GM12878 (cell line): ENCODE data around the gene KAZN. TPM values are rescaled to one million over a fixed set of nuclear protein-coding genes. Genes with fewer than 3 reads are reported as not detected.

Source experiments
- ATAC-seq: fragments of 200-7000 bp; cut with Tn5 transposase; 3 replicates; pipeline ENCODE4 v1.9.1; 2020; ENCODE audit warnings: mild to moderate bottlenecking, moderate library complexity
- BruUV-seq: library from RNA; stranded (reverse); fragments of 400-500 nt; replicated peaks from 2 replicates; lab custom pipeline; 2021; lab: Mats Ljungman, UMichigan
- CTCF ChIA-PET: fragments of 300-600 bp; sonication (Branson Sonifier 250); formaldehyde crosslinking; extraction: SDS; loops from one replicate; lab custom pipeline; 2021; ENCODE audit warnings: inconsistent platforms; lab: Yijun Ruan, JAX
- POLR2A ChIA-PET: fragments of 350-600 bp; formaldehyde crosslinking; extraction: SDS; loops from one replicate; lab custom pipeline; 2021; ENCODE audit warnings: inconsistent platforms; lab: Charles Lee
- RAD21 ChIA-PET: fragments of 300-600 bp; sonication (Branson Sonifier 250); formaldehyde crosslinking; loops from one replicate; lab custom pipeline; 2023; ENCODE audit warnings: antibody characterized with exemption; ENCODE audit not compliant: unreplicated experiment; lab: Charles Lee
- SMC1A ChIA-PET: fragments of 300-600 bp; sonication (Branson Sonifier 250); formaldehyde crosslinking; loops from one replicate; lab custom pipeline; 2023; ENCODE audit not compliant: unreplicated experiment, uncharacterized antibody; lab: Charles Lee
- DNase-seq: peaks from one replicate; pipeline ENCODE4 v3.0.0-alpha.2; 2011; ENCODE audit warnings: low read depth, low spot score
- FAIRE-seq: peaks from 3 replicates; lab custom pipeline; 2011; peaks lifted over from hg19 to GRCh38; lab: Jason Lieb, UNC
- H2AFZ ChIP-seq: 2 replicates; pipeline ENCODE4 v1.6.0; 2011; ENCODE audit warnings: low read depth, low read length, control low read depth; ENCODE audit not compliant: control insufficient read depth
- H3K27ac ChIP-seq: 2 replicates; pipeline ENCODE4 v1.5.1; 2011; ENCODE audit warnings: control low read depth; ENCODE audit not compliant: control insufficient read depth, insufficient read depth
- H3K27me3 ChIP-seq, 2 experiments: replicated peaks in 1 of 2; 2 replicates each; pipeline versions ENCODE4 v1.6.0 to v1.6.1; 2011; ENCODE audit warnings: low read length in 1 of 2; ENCODE audit not compliant: control insufficient read depth in 2 of 2, insufficient read depth in 2 of 2
- H3K36me3 ChIP-seq, 2 experiments: 2 replicates each; pipeline ENCODE4 v1.5.1; 2011; ENCODE audit warnings: low read length in 1 of 2; ENCODE audit not compliant: control insufficient read depth in 2 of 2, insufficient read depth in 2 of 2
- H3K4me1 ChIP-seq: 2 replicates; pipeline ENCODE4 v1.6.1; 2011; ENCODE audit warnings: mild to moderate bottlenecking, low read length, moderate library complexity, mixed read lengths; ENCODE audit not compliant: control insufficient read depth, insufficient read depth
- H3K4me2 ChIP-seq: 2 replicates; pipeline ENCODE4 v1.6.0; 2011; ENCODE audit warnings: control low read depth; ENCODE audit not compliant: control insufficient read depth, insufficient read depth
- H3K4me3 ChIP-seq: fragments of 200-600 bp; sonication (generic); 2 replicates; pipeline ENCODE4 v1.5.1; 2016
- H3K79me2 ChIP-seq: 2 replicates; pipeline ENCODE4 v1.6.0; 2011; ENCODE audit warnings: low read length; ENCODE audit not compliant: control insufficient read depth, insufficient read depth
- H3K9ac ChIP-seq: 2 replicates; pipeline ENCODE4 v1.8.0; 2011; ENCODE audit warnings: low read length, control low read depth, mixed read lengths; ENCODE audit not compliant: control insufficient read depth, insufficient read depth
- H3K9me3 ChIP-seq: replicated peaks from 3 replicates; pipeline ENCODE4 v1.5.1; 2011; ENCODE audit warnings: mild to moderate bottlenecking, low read length; ENCODE audit not compliant: control insufficient read depth, insufficient read depth
- H4K20me1 ChIP-seq: 2 replicates; pipeline ENCODE4 v1.6.0; 2011; ENCODE audit not compliant: control insufficient read depth, insufficient read depth
- ASH2L ChIP-seq: fragments of 300-600, 200-600 bp; sonication (generic); IDR thresholded peaks from 2 replicates; pipeline ENCODE4 v1.6.1; 2017; ENCODE audit warnings: low read depth, mild to moderate bottlenecking, borderline replicate concordance
- BRCA1 ChIP-seq: IDR thresholded peaks from 2 replicates; pipeline ENCODE4 v1.6.1; 2011; ENCODE audit warnings: low read depth, low read length, improper control_type of control experiment
- CBX5 ChIP-seq: sonication (generic); IDR thresholded peaks from 2 replicates; pipeline ENCODE4 v1.6.1; 2016; ENCODE audit warnings: low read depth, moderate library complexity, mild to moderate bottlenecking, inconsistent platforms
- GABPA ChIP-seq: IDR thresholded peaks from 2 replicates; pipeline ENCODE4 v1.6.1; 2014; ENCODE audit warnings: antibody characterized with exemption, low read depth, mild to moderate bottlenecking, inconsistent platforms
- KAT2A ChIP-seq: conservative IDR thresholded peaks from 2 replicates; pipeline ENCODE4 v1.6.1; 2011; ENCODE audit warnings: low read depth, low read length; ENCODE audit not compliant: control insufficient read depth
- KDM1A ChIP-seq: fragments of 200-600 bp; sonication (generic); IDR thresholded peaks from 2 replicates; pipeline ENCODE4 v1.6.1; 2016; ENCODE audit warnings: borderline replicate concordance
- LARP7 ChIP-seq: fragments of 450-650 bp; IDR thresholded peaks from 2 replicates; pipeline ENCODE4 v1.6.1; 2017; ENCODE audit warnings: mild to moderate bottlenecking
- STAT3 ChIP-seq: IDR thresholded peaks from 2 replicates; pipeline ENCODE4 v1.6.1; 2011; ENCODE audit warnings: low read depth, low read length, improper control_type of control experiment
- TAF1 ChIP-seq: IDR thresholded peaks from 2 replicates; pipeline ENCODE4 v1.6.1; 2011; ENCODE audit warnings: mild to moderate bottlenecking, low read depth, low read length, borderline replicate concordance
- ZZZ3 ChIP-seq: IDR thresholded peaks from 2 replicates; pipeline ENCODE4 v1.6.1; 2011; ENCODE audit warnings: low read depth; ENCODE audit not compliant: control insufficient read depth, insufficient read length
- WGBS: methylation state at CpG from one replicate; pipeline ENCODE4 v1.1.6; 2016; ENCODE audit warnings: low lambda C conversion rate; ENCODE audit not compliant: insufficient replicate concordance, insufficient coverage; ENCODE audit errors: missing lambda C conversion rate; 5-methylcytosine and 5-hydroxymethylcytosine counted together
- in situ Hi-C: fragments of 300-500 bp; cut with MboI; formaldehyde crosslinking; loops from 9 replicates; pipeline ENCODE4 v1.14.3; 2018; ENCODE audit warnings: mixed read lengths
- intact Hi-C: fragments of 100-400 bp; cut with micrococcal nuclease; formaldehyde crosslinking; loops from one replicate; pipeline ENCODE4 v1.14.2; 2022; ENCODE audit not compliant: unreplicated experiment
- polyA plus RNA-seq, 11 experiments: library from polyadenylated mRNA; depleted of rRNA in 4 of 11; unstranded in 6 of 11; stranded (reverse) in 5 of 11; fragments of >200 nt; fragmentation: Nextera tagmentation in 4 of 11; fragmentation: Illumina TruSeq in 1 of 11; extraction: Ambion mirVana in 4 of 11; extraction: Trizol in 1 of 11; gene quantifications; 1 replicate in 1 of 11; 2 replicates in 10 of 11; pipeline versions ENCODE4 v1.2.1 to v1.2.3, GENCODE V29; 2011 to 2016; ENCODE audit warnings: inconsistent platforms in 2 of 11, missing spikeins in 2 of 11, low read depth in 1 of 11
- total RNA-seq, 4 experiments: library from RNA; depleted of rRNA in 3 of 4; stranded (reverse); fragments of >200 nt in 3 of 4; fragmentation: Illumina TruSeq in 1 of 4; extraction: Trizol in 1 of 4; gene quantifications; 2 replicates each; pipeline versions ENCODE4 v1.2.1 to v1.2.3, GENCODE V29; 2013 to 2021
- TF ChIP-seq, protein P1 (sequence below): fragments of 450-650 bp; IDR thresholded peaks from 2 replicates; pipeline ENCODE4 v1.6.1; 2017; ENCODE audit warnings: borderline replicate concordance

The KAZN gene
- total and polyA plus RNA-seq, 10 of the 15 experiments (the other 5 are each of a cell fraction or from before 2014, with no cell fraction given), result 0.72 to 4.0 (median 1.2) TPM

DNA sequence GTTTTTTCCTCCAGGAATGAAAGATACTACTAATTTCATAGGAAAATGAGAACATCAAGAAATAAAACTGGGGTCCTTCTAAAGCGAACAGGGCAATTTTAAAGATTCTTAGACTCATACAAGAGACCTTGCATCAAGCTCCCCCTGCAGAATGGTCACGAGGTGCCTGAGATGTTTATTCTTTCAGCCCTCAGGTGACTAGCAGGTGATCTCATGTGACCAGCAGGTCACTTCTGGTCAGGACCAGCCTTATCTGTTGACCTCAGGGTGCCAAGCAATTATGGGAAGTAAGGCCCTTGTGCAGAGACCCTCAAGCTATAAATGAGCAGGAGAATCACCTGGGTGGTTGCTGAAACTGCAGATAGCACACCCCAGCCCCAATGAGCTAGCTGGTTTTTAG lies 534.5 kb downstream of the KAZN start:
- ChIA-PET RAD21 (interaction anchor here (1.0 kb wide), 1 partner anchor 139 kb away, joined by 7 read pairs; no protein-coding TSS in a partner anchor), SMC1A (interaction anchor here (2.5 kb wide), 1 partner anchor 139 kb away, joined by 7 read pairs; no protein-coding TSS in a partner anchor), CTCF (interaction anchor here (7.1 to 7.4 kb wide), 2 partner anchors 140 to 169 kb away, joined by 105 to 219 read pairs; no protein-coding TSS in a partner anchor), POLR2A (no interaction called here)
- H3K9me3 ChIP-seq, result no peaks in the 10 kb centered on the region; the same call in 2 of the 3 replicates
- BruUV-seq, result no TSS peak
- in situ Hi-C loops (no loop called here), intact Hi-C loops (no loop called here)
- H3K4me1 ChIP-seq, result no peaks in the 10 kb centered on the region; the same call in 1 of the 2 replicates
- H4K20me1 ChIP-seq, result no peaks in the 10 kb centered on the region
- no peak overlapping the region for H3K4me2 ChIP-seq
- TF ChIP-seq, protein P1, sequence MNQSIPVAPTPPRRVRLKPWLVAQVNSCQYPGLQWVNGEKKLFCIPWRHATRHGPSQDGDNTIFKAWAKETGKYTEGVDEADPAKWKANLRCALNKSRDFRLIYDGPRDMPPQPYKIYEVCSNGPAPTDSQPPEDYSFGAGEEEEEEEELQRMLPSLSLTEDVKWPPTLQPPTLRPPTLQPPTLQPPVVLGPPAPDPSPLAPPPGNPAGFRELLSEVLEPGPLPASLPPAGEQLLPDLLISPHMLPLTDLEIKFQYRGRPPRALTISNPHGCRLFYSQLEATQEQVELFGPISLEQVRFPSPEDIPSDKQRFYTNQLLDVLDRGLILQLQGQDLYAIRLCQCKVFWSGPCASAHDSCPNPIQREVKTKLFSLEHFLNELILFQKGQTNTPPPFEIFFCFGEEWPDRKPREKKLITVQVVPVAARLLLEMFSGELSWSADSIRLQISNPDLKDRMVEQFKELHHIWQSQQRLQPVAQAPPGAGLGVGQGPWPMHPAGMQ, result no peak
- TF ChIP-seq ASH2L, result no peak
- no peak overlapping the region for H3K9ac ChIP-seq
- 10% methylated on average over 2 of the region's 2 CpGs for WGBS
- no peak overlapping the region for H3K4me3 ChIP-seq
- ATAC-seq (no peak), FAIRE-seq (no peak), DNase-seq (no peak)
- no peak overlapping the region for H3K27ac ChIP-seq
- H3K36me3 ChIP-seq, result no peaks in the 10 kb centered on the region
- H3K27me3 ChIP-seq, result no peaks in the 10 kb centered on the region
- H3K79me2 ChIP-seq, result no peaks in the 10 kb centered on the region
- H2AFZ ChIP-seq, result no peak overlapping the region

DNA sequence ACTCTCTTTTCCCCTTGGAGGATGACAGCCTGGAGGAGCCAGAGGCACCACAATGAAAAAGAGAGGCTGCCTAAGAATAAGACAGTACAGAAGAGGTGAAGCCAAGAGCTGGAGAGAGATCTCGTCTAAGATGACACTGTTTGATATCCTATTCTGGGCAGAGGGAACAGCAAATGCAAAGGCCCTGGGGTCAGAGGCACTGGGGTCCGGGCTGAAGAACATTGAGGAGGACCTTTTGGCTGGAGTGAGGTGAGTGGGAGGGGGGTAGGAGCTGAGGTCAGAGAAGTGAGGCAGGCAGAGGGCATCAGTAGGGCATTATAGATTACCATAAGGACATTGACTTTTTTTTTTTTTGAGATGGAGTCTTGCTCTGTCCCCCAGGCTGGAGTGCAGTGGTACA lies 535.8 kb downstream of the KAZN start:
- TF ChIP-seq GABPA (no peak), KAT2A (no peak), TAF1 (no peak), CBX5 (no peak), STAT3 (no peak), ZZZ3 (no peak), LARP7 (no peak), KDM1A (no peak), BRCA1 (no peak)
- TF ChIP-seq, all 136 proteins: peak for 0
- ChIA-PET CTCF (interaction anchor here (0.7 to 7.1 kb wide), 3 partner anchors 17 to 139 kb away, joined by 3 to 219 read pairs (median 4); no protein-coding TSS in a partner anchor), POLR2A (interaction anchor here (0.5 kb wide), 1 partner anchor 9 kb away, joined by 3 read pairs; no protein-coding TSS in a partner anchor), RAD21 (no interaction called here), SMC1A (interaction anchor here (0.8 to 2.5 kb wide), 2 partner anchors 138 to 170 kb away, joined by 4 to 7 read pairs; no protein-coding TSS in a partner anchor)
- no peak for ATAC-seq
- Histone ChIP-seq H3K79me2 (no peaks in the 10 kb centered on the region), H3K4me1 (no peaks in the 10 kb centered on the region; the same call in 1 of the 2 replicates), H2AFZ (no peak overlapping the region), H3K27ac (no peak overlapping the region), H3K36me3 (no peaks in the 10 kb centered on the region), H3K4me2 (no peak overlapping the region), H3K9me3 (no peaks in the 10 kb centered on the region; the same call in 2 of the 3 replicates), H3K9ac (no peak overlapping the region), H3K4me3 (no peak overlapping the region), H4K20me1 (no peaks in the 10 kb centered on the region), H3K27me3 (no peaks in the 10 kb centered on the region)
- no peak for DNase-seq
- FAIRE-seq, result no peak
- intact Hi-C loops (no loop called here), in situ Hi-C loops (no loop called here)
- BruUV-seq, result no TSS peak
- 0% methylated on average over 2 of the region's 2 CpGs for WGBS
